Mammary epithelial cell (primary cell): ENCODE data around the gene KLHL17.

Experiments used
- EZH2 ChIP-seq: IDR thresholded peaks from 2 replicates; pipeline ENCODE4 v1.6.1; 2012; ENCODE audit warnings: low read length, inconsistent platforms, borderline replicate concordance
- TF ChIP-seq, protein P1 (sequence below), 2 donors: IDR thresholded peaks in 1 of 2; conservative IDR thresholded peaks in 1 of 2; 2 replicates each; pipeline ENCODE4 v1.5.1; 2011 to 2012; ENCODE audit warnings: inconsistent platforms in 2 of 2, low read length in 2 of 2, mild to moderate bottlenecking in 2 of 2, control low read depth in 1 of 2, low read depth in 1 of 2; ENCODE audit not compliant: insufficient read depth in 1 of 2; ENCODE audit errors: extremely low read depth in 1 of 2

DNA sequence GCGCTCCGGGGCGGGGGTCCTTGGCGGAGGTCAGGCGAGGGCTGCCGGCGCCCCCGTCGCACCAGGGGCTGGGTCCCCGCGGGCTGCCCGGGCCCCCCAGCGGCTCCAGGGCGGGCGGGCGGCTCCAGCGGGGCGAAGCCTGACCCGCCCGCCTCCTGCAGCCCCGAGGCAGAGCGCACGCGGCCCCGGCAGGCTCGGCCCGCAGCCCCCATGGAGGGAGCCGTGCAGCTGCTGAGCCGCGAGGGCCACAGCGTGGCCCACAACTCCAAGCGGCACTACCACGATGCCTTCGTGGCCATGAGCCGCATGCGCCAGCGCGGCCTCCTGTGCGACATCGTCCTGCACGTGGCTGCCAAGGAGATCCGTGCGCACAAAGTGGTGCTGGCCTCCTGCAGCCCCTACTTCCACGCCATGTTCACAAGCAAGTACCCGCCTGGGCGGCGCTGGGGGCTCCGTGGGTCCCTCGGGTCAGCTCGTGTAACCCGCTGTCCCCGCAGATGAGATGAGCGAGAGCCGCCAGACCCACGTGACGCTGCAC is 817 bp downstream of the KLHL17 start:
- TF ChIP-seq, protein P1, sequence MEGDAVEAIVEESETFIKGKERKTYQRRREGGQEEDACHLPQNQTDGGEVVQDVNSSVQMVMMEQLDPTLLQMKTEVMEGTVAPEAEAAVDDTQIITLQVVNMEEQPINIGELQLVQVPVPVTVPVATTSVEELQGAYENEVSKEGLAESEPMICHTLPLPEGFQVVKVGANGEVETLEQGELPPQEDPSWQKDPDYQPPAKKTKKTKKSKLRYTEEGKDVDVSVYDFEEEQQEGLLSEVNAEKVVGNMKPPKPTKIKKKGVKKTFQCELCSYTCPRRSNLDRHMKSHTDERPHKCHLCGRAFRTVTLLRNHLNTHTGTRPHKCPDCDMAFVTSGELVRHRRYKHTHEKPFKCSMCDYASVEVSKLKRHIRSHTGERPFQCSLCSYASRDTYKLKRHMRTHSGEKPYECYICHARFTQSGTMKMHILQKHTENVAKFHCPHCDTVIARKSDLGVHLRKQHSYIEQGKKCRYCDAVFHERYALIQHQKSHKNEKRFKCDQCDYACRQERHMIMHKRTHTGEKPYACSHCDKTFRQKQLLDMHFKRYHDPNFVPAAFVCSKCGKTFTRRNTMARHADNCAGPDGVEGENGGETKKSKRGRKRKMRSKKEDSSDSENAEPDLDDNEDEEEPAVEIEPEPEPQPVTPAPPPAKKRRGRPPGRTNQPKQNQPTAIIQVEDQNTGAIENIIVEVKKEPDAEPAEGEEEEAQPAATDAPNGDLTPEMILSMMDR (conservative IDR thresholded peaks at IDR 0.05 in 1 of 2, IDR thresholded peaks at IDR 0.05 in 1 of 2; ENCODE audit: extremely low read depth in 1 of 2, insufficient read depth in 1 of 2, low read depth in 1 of 2, low read length in 2 of 2) = no peak
- no peak for TF ChIP-seq EZH2
